K562 (cell line): Measurements from ENCODE around the gene ME3. TPM values are rescaled to one million over a fixed set of nuclear protein-coding genes. Genes with fewer than 3 reads are reported as not detected.

Source experiments
- ATAC-seq: fragments of 200-7000 bp; cut with Tn5 transposase; 3 replicates; pipeline ENCODE4 v1.9.1; 2020; ENCODE audit warnings: moderate library complexity
- BruUV-seq: library from RNA; stranded (reverse); fragments of 400-500 nt; replicated peaks from 2 replicates; lab custom pipeline; 2021; lab: Mats Ljungman, UMichigan
- CTCF ChIA-PET: fragments of 300-600 bp; formaldehyde crosslinking; extraction: SDS; loops from one replicate; lab custom pipeline; 2021; ENCODE audit warnings: low intra/inter-chr PET ratio; lab: Yijun Ruan, JAX
- POLR2A ChIA-PET: fragments of 300-600, 350-650 bp; sonication (Branson Sonifier 250); formaldehyde crosslinking; extraction: SDS; loops from one replicate; lab custom pipeline; 2021; ENCODE audit warnings: antibody characterized with exemption, inconsistent platforms; lab: Yijun Ruan, JAX
- DNase-seq, 4 experiments: peaks; one replicate each; pipeline versions ENCODE4 v3.0.0 to v3.0.0-alpha.2; 2011 to 2018; ENCODE audit warnings: low spot score in 3 of 4, mixed read lengths in 3 of 4; ENCODE audit errors: extremely low read depth in 1 of 4
- FAIRE-seq: peaks from 2 replicates; lab custom pipeline; 2011; peaks lifted over from hg19 to GRCh38; lab: Jason Lieb, UNC
- H2AFZ ChIP-seq: 2 replicates; pipeline ENCODE4 v1.6.0; 2011; ENCODE audit warnings: low read depth, low read length, control low read depth, inconsistent platforms
- H3K27ac ChIP-seq: fragments of 200-600 bp; 3 replicates; pipeline ENCODE4 v1.8.0; 2011; ENCODE audit warnings: low read depth, mild to moderate bottlenecking, control low read depth, inconsistent platforms, low read length, moderate library complexity, mixed read lengths; ENCODE audit errors: extremely low read depth
- H3K27me3 ChIP-seq, 2 experiments: fragments of 300-600 bp in 1 of 2; 2 replicates in 1 of 2; 3 replicates in 1 of 2; pipeline versions ENCODE4 v1.6.0 to v1.8.0; 2011; ENCODE audit warnings: inconsistent platforms in 2 of 2, low read length in 2 of 2, mild to moderate bottlenecking in 1 of 2, mixed read lengths in 1 of 2, moderate library complexity in 1 of 2; ENCODE audit not compliant: control insufficient read depth in 2 of 2, insufficient read depth in 2 of 2
- H3K36me3 ChIP-seq: fragments of 300-600 bp; 3 replicates; pipeline ENCODE4 v1.8.0; 2011; ENCODE audit warnings: mild to moderate bottlenecking, low read length, inconsistent platforms; ENCODE audit not compliant: control insufficient read depth, insufficient read depth
- H3K4me1 ChIP-seq, 2 experiments: fragments of 200-600 bp in 1 of 2; replicated peaks in 1 of 2; 2 replicates in 1 of 2; 3 replicates in 1 of 2; pipeline versions ENCODE4 v1.5.1 to v1.8.0; 2011; ENCODE audit warnings: inconsistent platforms in 2 of 2, low read length in 2 of 2, mild to moderate bottlenecking in 1 of 2, mixed read lengths in 1 of 2, moderate library complexity in 1 of 2; ENCODE audit not compliant: control insufficient read depth in 2 of 2, insufficient read depth in 2 of 2
- H3K4me2 ChIP-seq: 2 replicates; pipeline ENCODE4 v1.6.1; 2011; ENCODE audit warnings: low read length, control low read depth, inconsistent platforms, mixed read lengths; ENCODE audit not compliant: insufficient read depth
- H3K4me3 ChIP-seq: fragments of 200-600 bp; sonication (generic), shearing (Covaris generic); 2 replicates; pipeline ENCODE4 v1.5.1; 2016; ENCODE audit warnings: control low read depth, inconsistent platforms
- H3K79me2 ChIP-seq: fragments of 200-600 bp; 3 replicates; pipeline ENCODE4 v1.8.0; 2011; ENCODE audit warnings: low read length, inconsistent platforms; ENCODE audit not compliant: control insufficient read depth, insufficient read depth
- H3K9ac ChIP-seq, 2 experiments: 2 replicates each; pipeline versions ENCODE4 v1.6.0 to v1.6.1; 2011; ENCODE audit warnings: low read depth in 2 of 2, low read length in 2 of 2, control low read depth in 1 of 2, inconsistent platforms in 1 of 2, mild to moderate bottlenecking in 1 of 2, mixed read lengths in 1 of 2; ENCODE audit not compliant: insufficient read depth in 1 of 2
- H3K9me1 ChIP-seq: one replicate; pipeline ENCODE4 v1.6.0; 2011; ENCODE audit warnings: inconsistent platforms, mild to moderate bottlenecking, low read length, moderate library complexity; ENCODE audit not compliant: control insufficient read depth, insufficient read depth
- H3K9me3 ChIP-seq: replicated peaks from 2 replicates; pipeline ENCODE4 v1.5.1; 2011; ENCODE audit warnings: low read depth, low read length, inconsistent platforms; ENCODE audit not compliant: control insufficient read depth, insufficient read depth
- H4K20me1 ChIP-seq: replicated peaks from 2 replicates; pipeline ENCODE4 v1.6.1; 2011; ENCODE audit warnings: low read length, inconsistent platforms, mixed read lengths; ENCODE audit not compliant: control insufficient read depth, insufficient read depth
- ARID2 ChIP-seq: fragments of 450-650 bp; IDR thresholded peaks from 2 replicates; pipeline ENCODE4 v1.6.1; 2017; ENCODE audit warnings: antibody characterized with exemption, mild to moderate bottlenecking
- ASH1L ChIP-seq: fragments of 450-650 bp; IDR thresholded peaks from 2 replicates; pipeline ENCODE4 v1.6.1; 2018; ENCODE audit warnings: borderline replicate concordance, mild to moderate bottlenecking, low read depth; ENCODE audit not compliant: partially characterized antibody
- CBFB ChIP-seq: sonication (generic); formaldehyde crosslinking; IDR thresholded peaks from 2 replicates; pipeline ENCODE4 v1.4.0; 2020; ENCODE audit warnings: mild to moderate bottlenecking, missing genetic modification reagents
- GABPB2 ChIP-seq: fragments of 250-450 bp; sonication (Bioruptor Pico); conservative IDR thresholded peaks from 2 replicates; pipeline ENCODE4 v1.5.1; 2021; ENCODE audit warnings: mild to moderate bottlenecking
- MYNN ChIP-seq, 2 experiments: sonication (generic); formaldehyde crosslinking in 1 of 2; IDR thresholded peaks; 2 replicates each; pipeline versions ENCODE4 v1.5.0 to v1.6.1; 2016 to 2020; ENCODE audit warnings: antibody characterized with exemption in 1 of 2, missing genetic modification reagents in 1 of 2
- PHB ChIP-seq: fragments of 250-450 bp; sonication (Bioruptor Pico); IDR thresholded peaks from 2 replicates; pipeline ENCODE4 v1.5.0; 2021
- SIN3B ChIP-seq: fragments of 450-650 bp; IDR thresholded peaks from 2 replicates; pipeline ENCODE4 v1.6.1; 2017; ENCODE audit warnings: low read depth, mild to moderate bottlenecking, moderate library complexity
- SMARCA4 ChIP-seq: fragments of 450-650 bp; IDR thresholded peaks from 2 replicates; pipeline ENCODE4 v1.6.1; 2016
- SMARCA5 ChIP-seq: fragments of 450-650 bp; IDR thresholded peaks from 2 replicates; pipeline ENCODE4 v1.6.1; 2016
- TARDBP ChIP-seq: fragments of 450-650 bp; IDR thresholded peaks from 2 replicates; pipeline ENCODE4 v1.6.1; 2016
- XRCC3 ChIP-seq: fragments of 450-650 bp; IDR thresholded peaks from 2 replicates; pipeline ENCODE4 v1.6.1; 2017; ENCODE audit warnings: mild to moderate bottlenecking, moderate library complexity
- ZFX ChIP-seq: sonication (generic); formaldehyde crosslinking; IDR thresholded peaks from 2 replicates; pipeline ENCODE4 v1.8.0; 2022; ENCODE audit warnings: mild to moderate bottlenecking, missing genetic modification reagents, moderate library complexity
- ZNF124 ChIP-seq: sonication (generic); formaldehyde crosslinking; IDR thresholded peaks from 2 replicates; pipeline ENCODE4 v1.8.1; 2022; ENCODE audit warnings: missing genetic modification reagents
- ZNF174 ChIP-seq: fragments of 250-450 bp; sonication (Bioruptor Pico); IDR thresholded peaks from 2 replicates; pipeline ENCODE4 v1.4.0; 2020; ENCODE audit warnings: mild to moderate bottlenecking
- ZNF184 ChIP-seq: sonication (generic); formaldehyde crosslinking; IDR thresholded peaks from 2 replicates; pipeline ENCODE4 v1.5.0; 2020; ENCODE audit warnings: missing genetic modification reagents
- WGBS: fragments of 100-300 bp; shearing (Covaris generic); methylation state at CpG from one replicate; pipeline ENCODE4 v1.1.6; 2016; ENCODE audit warnings: low coverage, mixed read lengths; ENCODE audit not compliant: insufficient coverage; ENCODE audit errors: missing lambda C conversion rate; 5-methylcytosine and 5-hydroxymethylcytosine counted together
- in situ Hi-C: fragments of 300-500 bp; cut with MboI; formaldehyde crosslinking; loops from 4 replicates; pipeline ENCODE4 v1.15.0; 2018; ENCODE audit warnings: inconsistent platforms, mixed read lengths
- intact Hi-C: fragments of 100-400 bp; cut with micrococcal nuclease; formaldehyde crosslinking; loops from 2 replicates; pipeline ENCODE4 v1.14.2; 2022
- polyA plus RNA-seq, 8 experiments: library from polyadenylated mRNA; depleted of rRNA in 4 of 8; stranded (reverse) in 5 of 8; unstranded in 3 of 8; fragments of >200 nt; fragmentation: Nextera tagmentation in 2 of 8; fragmentation: Illumina TruSeq in 1 of 8; extraction: Ambion mirVana in 2 of 8; extraction: Trizol in 1 of 8; gene quantifications; 2 replicates each; pipeline versions ENCODE4 v1.2.1 to v1.2.3, GENCODE V29; 2011 to 2014; ENCODE audit warnings: inconsistent platforms in 1 of 8, missing spikeins in 1 of 8
- total RNA-seq, 7 experiments: library from RNA; depleted of rRNA in 6 of 7; stranded (reverse); fragments of >200 nt in 6 of 7; fragmentation: Illumina TruSeq in 2 of 7; extraction: Trizol in 2 of 7; gene quantifications; 2 replicates each; pipeline versions ENCODE4 v1.2.1 to v1.2.3, GENCODE V29; 2011 to 2021; ENCODE audit warnings: low replicate concordance in 1 of 7
- TF ChIP-seq, protein P1 (sequence below): sonication (generic); formaldehyde crosslinking; IDR thresholded peaks from 2 replicates; pipeline ENCODE4 v1.8.1; 2023; ENCODE audit warnings: mild to moderate bottlenecking, missing genetic modification reagents
- TF ChIP-seq, protein P2 (sequence below): sonication (generic); formaldehyde crosslinking; IDR thresholded peaks from 2 replicates; pipeline ENCODE4 v1.8.0; 2022; ENCODE audit warnings: mild to moderate bottlenecking, missing genetic modification reagents

ME3 gene
- total and polyA plus RNA-seq, 9 of the 15 experiments (the other 6 are each of a cell fraction or from before 2014, with no cell fraction given): not detected

- FAIRE-seq (no peak), ATAC-seq (no peak), DNase-seq (no peak)
- H3K79me2 ChIP-seq: no peaks in the 10 kb centered on the region
- intact Hi-C loops: no loop called here
- no peaks in the 10 kb centered on the region for H3K4me1 ChIP-seq
- no peak overlapping the region for H3K9ac ChIP-seq
- H3K27me3 ChIP-seq: peaks cover 8 to 31% of the 10 kb centered on the region in 2 experiments; a peak in 3 of 5 replicates
- 11% methylated on average over 7 of the region's 7 CpGs for WGBS
- H4K20me1 ChIP-seq: no peaks in the 10 kb centered on the region
- TF ChIP-seq XRCC3: no peak
- no peak for TF ChIP-seq SMARCA4
- TF ChIP-seq ZFX (CRISPR knock-in tag): no peak
- TF ChIP-seq, protein P1, sequence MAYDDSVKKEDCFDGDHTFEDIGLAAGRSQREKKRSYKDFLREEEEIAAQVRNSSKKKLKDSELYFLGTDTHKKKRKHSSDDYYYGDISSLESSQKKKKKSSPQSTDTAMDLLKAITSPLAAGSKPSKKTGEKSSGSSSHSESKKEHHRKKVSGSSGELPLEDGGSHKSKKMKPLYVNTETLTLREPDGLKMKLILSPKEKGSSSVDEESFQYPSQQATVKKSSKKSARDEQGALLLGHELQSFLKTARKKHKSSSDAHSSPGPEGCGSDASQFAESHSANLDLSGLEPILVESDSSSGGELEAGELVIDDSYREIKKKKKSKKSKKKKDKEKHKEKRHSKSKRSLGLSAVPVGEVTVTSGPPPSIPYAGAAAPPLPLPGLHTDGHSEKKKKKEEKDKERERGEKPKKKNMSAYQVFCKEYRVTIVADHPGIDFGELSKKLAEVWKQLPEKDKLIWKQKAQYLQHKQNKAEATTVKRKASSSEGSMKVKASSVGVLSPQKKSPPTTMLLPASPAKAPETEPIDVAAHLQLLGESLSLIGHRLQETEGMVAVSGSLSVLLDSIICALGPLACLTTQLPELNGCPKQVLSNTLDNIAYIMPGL (CRISPR knock-in tag): no peak
- no peak for TF ChIP-seq CBFB (CRISPR knock-in tag)
- TF ChIP-seq ARID2: no peak
- TF ChIP-seq GABPB2 (CRISPR knock-in tag): no peak
- TF ChIP-seq SIN3B: no peak
- no peak for TF ChIP-seq ASH1L
- TF ChIP-seq MYNN (IDR thresholded peaks at IDR 0.05): no peak
- TF ChIP-seq MYNN (CRISPR knock-in tag; IDR thresholded peaks at IDR 0.05): no peak
- TF ChIP-seq SMARCA5: no peak
- TF ChIP-seq, protein P2, sequence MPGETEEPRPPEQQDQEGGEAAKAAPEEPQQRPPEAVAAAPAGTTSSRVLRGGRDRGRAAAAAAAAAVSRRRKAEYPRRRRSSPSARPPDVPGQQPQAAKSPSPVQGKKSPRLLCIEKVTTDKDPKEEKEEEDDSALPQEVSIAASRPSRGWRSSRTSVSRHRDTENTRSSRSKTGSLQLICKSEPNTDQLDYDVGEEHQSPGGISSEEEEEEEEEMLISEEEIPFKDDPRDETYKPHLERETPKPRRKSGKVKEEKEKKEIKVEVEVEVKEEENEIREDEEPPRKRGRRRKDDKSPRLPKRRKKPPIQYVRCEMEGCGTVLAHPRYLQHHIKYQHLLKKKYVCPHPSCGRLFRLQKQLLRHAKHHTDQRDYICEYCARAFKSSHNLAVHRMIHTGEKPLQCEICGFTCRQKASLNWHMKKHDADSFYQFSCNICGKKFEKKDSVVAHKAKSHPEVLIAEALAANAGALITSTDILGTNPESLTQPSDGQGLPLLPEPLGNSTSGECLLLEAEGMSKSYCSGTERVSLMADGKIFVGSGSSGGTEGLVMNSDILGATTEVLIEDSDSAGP (CRISPR knock-in tag): no peak
- TF ChIP-seq ZNF184 (CRISPR knock-in tag): no peak
- no peak for TF ChIP-seq TARDBP
- no peak for TF ChIP-seq PHB (CRISPR knock-in tag)
- no peak for TF ChIP-seq ZNF174 (CRISPR knock-in tag)
- TF ChIP-seq ZNF124 (CRISPR knock-in tag): no peak
- no peaks in the 10 kb centered on the region for H3K36me3 ChIP-seq
- H3K9me1 ChIP-seq: no peaks in the 10 kb centered on the region
- H3K9me3 ChIP-seq: no peaks in the 10 kb centered on the region
- CTCF ChIA-PET: no interaction called here
- no peak overlapping the region for H2AFZ ChIP-seq
- in situ Hi-C loops: no loop called here
- POLR2A ChIA-PET: interaction anchor here (0.5 to 1.6 kb wide), 3 partner anchors 11 to 1847 kb away, joined by 3 to 5 read pairs (median 3); no protein-coding TSS in a partner anchor
- BruUV-seq: no TSS peak
- H3K4me2 ChIP-seq: no peak overlapping the region
- H3K27ac ChIP-seq: no peak overlapping the region
- no peak overlapping the region for H3K4me3 ChIP-seq
These were observed 103.3 kb downstream of the ME3 start for GRCh38 chr11:86569109-86569508.
